ENCODE results near the gene CTSC. TPM values are rescaled to one million over a fixed set of nuclear protein-coding genes. Genes with fewer than 3 reads are reported as not detected.
A peak's percentile ranks its signal among the peaks of the same experiment; 100 is the strongest.

The CTSC gene
- total RNA-seq, 1 experiment from 2014 or later: 119 TPM

- ChIA-PET POLR2A (ENCODE audit: unreplicated experiment) (no interaction called here), CTCF (no interaction called here)
- Histone ChIP-seq H3K4me3 (no peak overlapping the region), H3K36me3 (ENCODE audit: low read depth) (no peaks in the 10 kb centered on the region), H3K27ac (no peak overlapping the region), H3K27me3 (ENCODE audit: insufficient read depth, low read depth) (no peaks in the 10 kb centered on the region), H3K4me1 (replicated peaks; ENCODE audit: insufficient read depth) (0 out of 2 replicates have a peak, but pooled peaks cover 7% of the 10 kb centered on the region), H3K4me2 (no peak overlapping the region), H3K9me2 (ENCODE audit: insufficient read depth) (peaks cover 5% of the 10 kb centered on the region; the same call in 1 of the 2 replicates), H4K20me1 (ENCODE audit: insufficient read depth) (no peaks in the 10 kb centered on the region), H3K79me2 (ENCODE audit: low read depth) (no peaks in the 10 kb centered on the region), H3F3A (ENCODE audit: insufficient read depth, low read depth) (no peaks in the 10 kb centered on the region), H2AFZ (no peak overlapping the region), H3K9me3 (ENCODE audit: insufficient read depth, low read depth) (no peaks in the 10 kb centered on the region)
- TF ChIP-seq CTCF (conservative IDR thresholded peaks at IDR 0.05) (no peak), EZH2 (IDR thresholded peaks at IDR 0.05; ENCODE audit: low read depth) (no peak)
- BruUV-seq (replicated peaks): no TSS peak
- intact Hi-C loops (cut with micrococcal nuclease; ENCODE audit: unreplicated experiment): no loop called here
- DNase-seq: peak in 1 of 2 experiments; percentile 9
Measured at GRCh38 chr11:88348870-88349269, 11.3 kb upstream of the CTSC start.

DNA sequence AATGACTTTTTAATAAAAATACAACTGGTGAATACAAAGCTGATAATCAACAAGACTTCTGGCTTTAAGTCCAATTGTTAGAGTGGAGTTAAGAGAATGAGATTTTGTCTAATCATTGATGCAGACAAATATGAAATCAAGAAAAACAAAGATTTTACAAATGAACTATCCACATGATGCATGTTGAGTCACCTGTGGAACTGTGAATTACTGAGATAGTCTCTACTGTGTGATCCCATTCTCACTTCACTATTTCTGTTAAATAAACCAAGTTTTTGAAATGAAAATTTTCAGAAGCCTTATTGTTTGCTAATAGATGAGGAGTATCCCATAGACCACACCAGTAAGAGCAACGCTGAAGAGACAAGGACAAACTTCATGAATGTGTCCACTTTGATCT, 8.4 kb upstream of the CTSC start:
- Histone ChIP-seq H3K27ac (no peak overlapping the region), H3K4me1 (replicated peaks; ENCODE audit: insufficient read depth) (no peaks in the 10 kb centered on the region), H3F3A (ENCODE audit: insufficient read depth, low read depth) (no peaks in the 10 kb centered on the region), H3K4me3 (no peak overlapping the region), H3K79me2 (ENCODE audit: low read depth) (no peaks in the 10 kb centered on the region), H3K36me3 (ENCODE audit: low read depth) (no peaks in the 10 kb centered on the region), H3K9me2 (ENCODE audit: insufficient read depth) (peaks cover 5% of the 10 kb centered on the region; the same call in 1 of the 2 replicates), H2AFZ (no peak overlapping the region), H4K20me1 (ENCODE audit: insufficient read depth) (no peaks in the 10 kb centered on the region), H3K9me3 (ENCODE audit: insufficient read depth, low read depth) (no peaks in the 10 kb centered on the region), H3K4me2 (no peak overlapping the region), H3K27me3 (ENCODE audit: insufficient read depth, low read depth) (no peaks in the 10 kb centered on the region)
- intact Hi-C loops (cut with micrococcal nuclease; ENCODE audit: unreplicated experiment): no loop called here
- no TSS peak for BruUV-seq (replicated peaks)
- no peak for TF ChIP-seq EZH2 (IDR thresholded peaks at IDR 0.05; ENCODE audit: low read depth)
- TF ChIP-seq CTCF (conservative IDR thresholded peaks at IDR 0.05): no peak
- POLR2A ChIA-PET (ENCODE audit: unreplicated experiment): no interaction called here
- CTCF ChIA-PET: no interaction called here
- DNase-seq: peak in 1 of 2 experiments; percentile 25

DNA sequence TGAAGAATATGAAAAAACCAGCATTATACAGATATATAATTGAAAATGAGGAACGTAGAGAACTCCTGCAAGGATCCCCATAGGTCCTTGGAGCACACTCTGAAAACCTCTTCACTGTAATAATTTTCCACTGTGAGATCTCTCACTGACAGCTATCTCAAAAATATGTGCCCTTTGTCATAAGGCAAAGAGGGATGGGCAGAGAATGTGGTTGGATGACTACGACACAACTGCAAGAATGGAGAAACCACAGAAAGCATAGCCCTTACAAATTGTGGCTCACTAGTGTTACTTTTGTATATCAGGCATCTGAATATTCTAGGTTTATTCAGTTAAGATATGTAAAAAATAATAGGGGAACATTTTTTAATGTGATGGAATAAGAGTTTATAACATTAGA, 7.9 kb upstream of the CTSC start:
- no peak overlapping the region for H2AFZ ChIP-seq
- CTCF ChIA-PET: no interaction called here
- no peaks in the 10 kb centered on the region for H3K4me1 ChIP-seq (replicated peaks; ENCODE audit: insufficient read depth)
- TF ChIP-seq EZH2 (IDR thresholded peaks at IDR 0.05; ENCODE audit: low read depth) (no peak), CTCF (conservative IDR thresholded peaks at IDR 0.05) (no peak)
- H3K27ac ChIP-seq: no peak overlapping the region
- H3K36me3 ChIP-seq (ENCODE audit: low read depth): no peaks in the 10 kb centered on the region
- no peaks in the 10 kb centered on the region for H3K27me3 ChIP-seq (ENCODE audit: insufficient read depth, low read depth)
- peak in 1 of 2 experiments; percentile 31 for DNase-seq
- no peaks in the 10 kb centered on the region for H4K20me1 ChIP-seq (ENCODE audit: insufficient read depth)
- peaks cover 5% of the 10 kb centered on the region; the same call in 1 of the 2 replicates for H3K9me2 ChIP-seq (ENCODE audit: insufficient read depth)
- no peaks in the 10 kb centered on the region for H3K79me2 ChIP-seq (ENCODE audit: low read depth)
- no peaks in the 10 kb centered on the region for H3F3A ChIP-seq (ENCODE audit: insufficient read depth, low read depth)
- no peak overlapping the region for H3K4me3 ChIP-seq
- POLR2A ChIA-PET (ENCODE audit: unreplicated experiment): interaction anchor here (0.7 kb wide), 1 partner anchor 190 kb away, joined by 5 read pairs; no protein-coding TSS in a partner anchor
- no peaks in the 10 kb centered on the region for H3K9me3 ChIP-seq (ENCODE audit: insufficient read depth, low read depth)
- intact Hi-C loops (cut with micrococcal nuclease; ENCODE audit: unreplicated experiment): no loop called here
- BruUV-seq (replicated peaks): no TSS peak
- no peak overlapping the region for H3K4me2 ChIP-seq

Measured in PC-9 (cell line).